HG03432 (cell line): ENCODE data around the gene ADRA2B.
"Not testable (repeated sequence)": the region's sequence is repeated elsewhere in the genome, so short reads cannot be mapped to it uniquely, and the experiment has no call there.

ENCODE experiments used
- ATAC-seq: cut with Tn5 transposase; IDR thresholded peaks from one replicate; pipeline ENCODE4 v1.9.1; 2021; ENCODE audit warnings: mild to moderate bottlenecking, moderate library complexity; ENCODE audit not compliant: unreplicated experiment

ADRA2B gene

DNA sequence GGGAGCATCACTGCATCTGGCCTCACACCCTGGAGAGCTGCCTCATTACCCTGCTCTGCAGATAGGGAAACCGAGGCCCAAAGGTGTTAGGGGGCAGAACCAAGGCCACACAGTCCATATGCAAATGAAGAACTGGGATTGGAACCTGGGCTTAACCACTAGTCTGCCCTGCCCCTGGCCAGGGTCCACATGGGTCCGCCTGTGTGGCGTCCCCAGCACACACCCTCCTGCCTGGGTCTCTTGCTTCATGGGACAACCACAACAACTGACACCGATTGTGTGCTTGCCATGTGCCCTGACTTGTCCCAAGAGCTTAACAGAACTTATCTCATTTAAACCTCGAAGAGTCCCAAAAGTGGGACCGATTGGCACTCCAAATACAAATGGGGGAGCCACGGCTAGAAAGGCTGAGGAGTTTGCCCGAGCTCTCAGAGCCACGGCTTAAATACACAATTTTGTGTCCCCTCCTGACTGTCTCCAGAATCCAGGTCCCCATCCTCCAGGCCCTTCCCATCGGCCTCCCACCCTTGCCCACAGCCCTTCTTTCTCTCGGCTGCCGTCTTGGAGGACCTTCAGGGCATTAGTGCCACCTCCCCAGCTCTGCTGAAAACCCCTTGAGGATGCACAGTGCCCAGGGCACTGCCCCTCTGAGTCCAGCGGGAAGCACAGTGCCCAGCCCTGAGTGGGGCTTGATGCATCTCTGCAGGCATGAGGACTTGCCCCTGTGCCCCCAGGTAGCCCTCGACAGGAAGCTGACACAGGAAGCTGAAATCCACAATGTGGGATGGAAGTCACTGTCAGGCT is 34.6 kb upstream of the ADRA2B start:
- ATAC-seq = no peak

DNA sequence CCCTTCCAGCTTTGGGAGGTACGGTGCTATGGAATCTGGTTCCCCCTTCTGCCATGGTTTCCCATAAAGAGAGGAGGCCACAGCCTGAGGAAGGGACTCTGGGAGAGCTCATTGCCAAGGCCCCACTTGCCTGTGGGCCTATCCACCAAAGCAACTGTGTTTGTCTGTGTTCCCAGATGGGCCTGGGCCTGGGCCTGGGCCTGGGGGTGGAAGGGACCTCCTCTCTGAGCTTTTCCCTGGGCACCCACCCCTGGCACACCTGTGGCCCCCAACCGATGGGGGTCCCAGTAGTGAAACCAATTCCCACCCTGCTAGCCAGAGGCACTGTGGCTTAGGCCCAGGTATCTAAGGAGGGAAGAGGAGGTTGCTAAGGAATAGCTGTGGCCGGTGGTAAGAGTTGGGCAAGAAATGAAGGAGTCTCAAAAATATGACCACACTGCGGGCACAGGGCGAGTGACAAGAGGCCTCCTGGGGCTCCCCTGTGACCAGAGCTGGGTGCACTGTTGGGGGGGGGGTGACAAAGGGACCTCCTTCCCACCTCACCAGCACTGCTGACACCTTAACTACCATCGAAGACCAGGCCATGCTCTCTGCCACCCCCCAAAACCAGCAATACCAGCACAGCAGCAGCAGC is 33.8 kb upstream of the ADRA2B start:
- ATAC-seq = no peak

DNA sequence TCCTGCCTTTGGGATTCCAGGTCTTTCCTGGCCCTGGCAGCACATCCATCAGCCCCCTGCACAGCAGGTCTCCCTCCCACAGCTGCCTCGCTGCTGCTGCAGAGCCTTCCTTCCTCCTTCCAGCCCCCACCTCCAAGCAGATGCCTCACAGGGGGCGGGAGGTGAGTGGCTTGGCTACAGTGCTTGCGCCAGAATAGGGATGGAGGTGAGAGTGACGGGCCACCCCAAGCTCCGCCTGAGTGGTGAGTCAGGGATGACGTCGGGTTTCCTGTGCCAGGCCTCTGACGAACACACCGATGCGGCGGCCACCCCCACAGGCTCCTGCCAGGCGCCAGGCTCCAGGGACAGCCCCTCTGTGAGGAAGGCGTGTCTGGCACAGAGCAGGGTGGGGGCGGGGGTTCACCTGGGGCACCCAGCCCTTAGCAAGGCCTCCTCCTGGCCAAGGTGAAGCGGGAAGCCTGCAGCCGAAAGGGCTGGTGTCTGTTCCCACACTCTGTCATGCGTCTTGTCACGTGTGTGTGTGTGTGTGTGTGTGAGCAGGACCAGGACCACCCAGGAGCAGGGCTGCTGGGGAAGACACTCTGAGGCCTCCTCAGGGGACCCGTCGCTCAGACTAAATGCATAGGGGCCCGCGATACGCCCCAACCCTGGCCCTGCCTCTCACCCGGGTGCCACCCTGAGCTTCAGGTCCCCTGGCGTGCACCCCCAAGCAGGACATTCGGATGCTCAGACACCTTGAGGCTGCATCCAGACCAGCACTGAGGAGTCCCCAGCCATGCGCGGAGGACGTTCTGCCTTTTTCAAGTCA is 32.2 kb upstream of the ADRA2B start:
- peak; percentile 42 for ATAC-seq

DNA sequence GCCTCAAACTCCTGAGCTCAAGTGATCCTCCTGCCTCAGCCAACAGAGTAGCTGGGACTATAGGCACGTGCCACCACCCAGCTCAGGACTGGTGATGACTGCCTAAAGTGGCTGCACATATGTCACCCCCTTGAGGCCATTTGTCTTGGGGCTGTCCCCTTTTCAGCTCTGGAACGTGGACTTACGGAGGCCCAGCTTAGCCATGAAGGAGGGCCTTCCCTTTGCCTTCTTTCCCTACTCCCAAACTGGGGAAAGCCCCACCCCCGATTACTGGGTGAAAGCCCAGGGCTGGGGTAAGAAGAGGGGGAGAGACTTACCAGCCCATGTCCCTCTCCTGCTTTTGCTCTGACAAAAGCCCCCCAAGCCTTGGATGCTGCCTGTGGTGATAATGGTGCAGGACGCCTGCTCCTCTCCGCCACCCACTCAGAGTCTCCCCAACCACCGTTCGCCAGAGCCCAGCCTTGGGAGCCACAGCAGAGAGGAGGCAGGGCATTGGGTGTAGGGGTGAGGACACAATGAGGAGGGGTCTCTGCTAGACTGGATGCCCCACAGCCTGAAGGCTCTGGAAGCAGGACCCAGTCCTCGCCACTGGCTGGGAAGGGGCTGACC is 31.3 kb upstream of the ADRA2B start:
- ATAC-seq = no peak

DNA sequence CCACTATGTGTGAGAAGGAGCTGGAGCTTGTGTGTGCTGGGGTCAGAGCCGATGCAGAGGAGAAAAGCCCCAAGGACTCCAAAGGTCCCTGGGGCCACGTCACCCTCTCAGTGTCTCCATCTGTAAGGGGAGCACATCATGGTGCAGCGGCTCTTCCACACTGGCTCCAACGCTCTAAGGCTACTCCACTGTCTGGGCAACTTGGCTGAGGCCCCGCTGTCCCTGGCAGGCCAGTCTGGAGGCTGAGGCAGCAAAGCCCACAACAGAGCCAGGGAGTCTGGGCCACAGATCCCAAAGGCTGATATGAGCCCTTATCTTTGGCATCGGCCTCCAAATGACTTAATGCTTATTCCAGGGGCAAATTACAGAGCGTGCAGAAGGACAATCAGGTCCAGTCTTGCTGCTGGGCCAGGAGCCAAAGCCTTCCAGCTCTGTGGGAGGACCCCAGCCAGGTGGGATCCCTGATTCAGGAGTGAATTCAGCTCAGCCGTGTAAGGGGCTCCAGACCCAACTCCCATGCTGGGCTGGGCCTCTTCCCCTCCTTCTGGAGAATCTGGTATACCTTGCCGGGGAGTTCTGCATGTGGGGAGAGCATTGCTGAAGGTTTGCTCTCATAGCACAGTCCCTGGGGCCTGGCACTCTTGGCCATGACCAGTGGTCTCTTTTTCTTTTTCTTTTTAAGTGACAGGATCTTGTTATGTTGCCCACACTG is 30.7 kb upstream of the ADRA2B start:
- no peak for ATAC-seq

DNA sequence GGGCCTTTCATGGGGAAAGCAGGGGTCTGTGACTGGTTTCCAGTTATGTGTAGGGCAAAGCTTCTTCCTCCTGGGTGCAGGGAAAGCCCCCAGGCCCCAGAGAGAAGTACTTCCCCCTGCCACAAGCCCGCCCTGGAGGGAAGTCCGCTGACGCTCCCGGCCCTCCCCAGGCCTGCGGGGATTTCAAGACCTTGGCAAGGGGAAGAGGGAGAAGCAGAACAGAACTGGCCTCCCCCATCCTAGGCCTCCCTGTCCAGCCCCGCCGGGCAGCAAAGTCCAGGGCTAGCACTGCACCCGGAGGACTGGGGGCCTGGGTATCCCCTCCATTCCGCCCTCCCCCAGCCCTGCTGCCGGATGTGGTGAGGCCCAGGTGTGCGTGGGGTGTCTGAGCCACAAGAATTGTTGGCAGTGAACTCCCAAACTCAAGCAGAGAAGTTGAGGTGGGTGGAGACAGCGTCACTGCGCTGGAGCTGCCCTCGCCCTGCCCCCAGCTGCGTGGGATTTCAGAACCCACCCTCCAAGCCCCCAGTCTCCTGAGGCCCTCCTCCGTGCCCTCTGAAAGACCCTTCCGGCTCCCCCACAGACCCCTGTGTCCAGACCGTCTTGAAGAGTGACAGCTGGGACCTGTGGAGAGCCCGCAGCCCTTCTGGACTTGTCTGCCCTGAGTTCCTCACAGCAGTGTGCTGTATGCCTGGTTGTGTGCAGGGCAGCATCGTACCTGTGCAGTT is 29.9 kb upstream of the ADRA2B start:
- ATAC-seq = peak; percentile 36

DNA sequence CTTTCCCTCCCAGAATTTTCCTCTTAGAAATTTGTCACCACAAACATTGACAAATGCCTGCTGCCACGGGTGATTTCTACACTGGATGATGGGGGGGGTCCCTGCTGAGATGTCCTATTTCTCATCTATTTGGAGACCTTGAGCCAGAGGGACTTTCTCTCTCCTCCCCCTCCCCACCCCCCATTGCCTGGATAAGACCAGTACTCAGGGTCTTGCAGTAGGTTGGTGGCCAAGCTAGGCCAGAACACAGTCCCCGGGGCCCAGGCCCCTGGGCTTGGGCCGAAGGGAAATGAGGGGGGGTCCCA is 29.4 kb upstream of the ADRA2B start:
- ATAC-seq = no peak

DNA sequence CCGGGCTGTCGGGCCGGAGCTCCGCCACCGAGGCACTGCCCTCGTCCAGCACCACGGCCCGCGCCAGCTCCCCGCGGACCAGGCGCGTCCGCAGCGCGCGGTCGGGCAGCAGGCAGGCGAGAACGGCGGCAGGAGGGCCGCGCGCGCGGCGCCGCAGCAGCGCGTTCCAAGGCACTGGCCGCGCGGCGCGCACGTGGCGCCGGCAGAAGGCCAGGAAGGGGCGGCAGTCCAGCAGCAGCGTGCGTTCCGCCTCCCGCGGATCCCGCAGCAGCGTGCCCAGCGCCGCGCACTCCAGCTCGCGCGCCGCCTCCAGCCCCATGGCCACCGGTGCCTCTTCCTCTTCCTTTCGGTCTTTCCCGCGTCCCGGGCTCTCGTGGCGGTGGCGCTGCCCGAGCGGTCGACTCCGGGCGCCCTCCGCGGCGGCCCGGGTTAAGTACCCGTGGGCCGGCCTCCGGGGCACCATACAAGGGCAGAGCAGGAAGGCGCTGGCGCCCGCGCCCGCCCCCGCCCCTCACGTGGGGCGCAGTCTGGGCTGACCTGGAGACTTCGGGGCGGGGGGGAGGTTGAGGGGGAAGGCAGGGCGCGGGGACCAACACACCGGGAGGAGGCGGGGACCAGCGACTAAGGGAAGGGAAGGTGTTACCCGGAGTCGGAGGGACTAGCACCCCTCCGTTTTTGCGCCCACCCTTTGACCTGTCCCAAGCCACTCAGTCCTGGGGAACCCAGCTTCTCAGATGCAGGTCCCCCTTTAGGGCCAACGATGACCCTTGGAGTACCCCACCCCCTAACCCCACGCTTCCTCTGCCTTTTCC is 28.9 kb upstream of the ADRA2B start, which contains the start of gene DUSP2:
Gene DUSP2 (minus strand): TSS at position 405 of the 812 bp plus-strand sequence. CDS start 86 bp downstream, at position 319.
- ATAC-seq = peak; percentile 62

DNA sequence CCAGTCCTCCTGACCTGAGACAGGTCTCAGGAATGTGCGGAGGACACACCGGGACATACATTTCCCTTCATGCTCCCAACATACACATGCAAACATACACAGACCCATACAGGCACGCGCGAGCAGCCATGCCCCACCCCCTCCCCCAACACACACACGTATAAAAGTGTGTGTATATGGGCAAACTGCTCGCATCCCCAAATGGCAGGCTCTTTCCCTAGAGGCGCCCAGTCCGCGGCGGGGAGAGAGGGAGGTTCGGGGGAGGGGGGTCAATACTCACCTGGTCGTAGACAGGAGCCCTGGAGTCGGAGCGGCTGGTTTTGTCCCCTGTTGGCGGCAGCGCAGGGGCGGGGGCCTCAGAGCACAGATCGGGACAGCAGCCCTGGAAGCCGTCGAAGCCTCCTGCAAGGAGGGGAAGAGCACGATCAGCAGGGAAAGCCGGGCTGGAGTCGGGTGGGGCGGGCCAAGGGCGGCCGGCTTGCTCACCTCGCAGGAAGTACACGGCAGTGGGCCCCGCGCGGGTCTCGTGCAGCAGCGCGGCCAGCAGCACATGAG is 28.2 kb upstream of the ADRA2B start:
- ATAC-seq = no peak

DNA sequence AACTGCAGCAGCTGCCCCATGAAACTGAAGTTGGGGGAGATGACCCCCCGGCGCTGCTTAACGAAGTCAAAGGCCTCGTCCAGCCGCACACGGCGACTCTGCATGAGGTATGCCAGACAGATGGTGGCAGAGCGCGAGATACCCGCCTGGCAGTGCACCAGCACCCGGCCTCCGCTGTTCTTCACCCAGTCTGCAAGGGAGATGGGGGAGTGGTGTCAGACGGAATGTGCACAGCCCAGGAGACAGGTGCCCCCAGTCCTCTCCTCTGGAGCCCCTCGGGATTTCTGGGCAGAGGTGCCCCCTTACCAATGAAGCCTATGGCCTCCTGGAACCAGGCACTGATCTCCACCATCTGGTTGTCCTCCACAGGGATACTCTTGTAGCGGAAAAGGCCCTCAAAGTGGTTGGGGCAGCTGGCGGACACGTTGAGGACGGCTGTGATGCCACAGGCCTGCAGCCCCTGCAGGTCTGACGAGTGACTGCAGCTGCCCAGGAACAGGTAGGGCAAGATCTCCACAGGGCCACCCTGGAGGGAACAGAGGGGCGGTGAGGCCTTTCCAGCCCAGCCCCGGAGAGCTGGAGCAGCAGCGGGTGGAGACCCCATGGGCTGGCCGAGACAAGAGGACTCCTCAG is 27.6 kb upstream of the ADRA2B start:
- ATAC-seq = no peak

DNA sequence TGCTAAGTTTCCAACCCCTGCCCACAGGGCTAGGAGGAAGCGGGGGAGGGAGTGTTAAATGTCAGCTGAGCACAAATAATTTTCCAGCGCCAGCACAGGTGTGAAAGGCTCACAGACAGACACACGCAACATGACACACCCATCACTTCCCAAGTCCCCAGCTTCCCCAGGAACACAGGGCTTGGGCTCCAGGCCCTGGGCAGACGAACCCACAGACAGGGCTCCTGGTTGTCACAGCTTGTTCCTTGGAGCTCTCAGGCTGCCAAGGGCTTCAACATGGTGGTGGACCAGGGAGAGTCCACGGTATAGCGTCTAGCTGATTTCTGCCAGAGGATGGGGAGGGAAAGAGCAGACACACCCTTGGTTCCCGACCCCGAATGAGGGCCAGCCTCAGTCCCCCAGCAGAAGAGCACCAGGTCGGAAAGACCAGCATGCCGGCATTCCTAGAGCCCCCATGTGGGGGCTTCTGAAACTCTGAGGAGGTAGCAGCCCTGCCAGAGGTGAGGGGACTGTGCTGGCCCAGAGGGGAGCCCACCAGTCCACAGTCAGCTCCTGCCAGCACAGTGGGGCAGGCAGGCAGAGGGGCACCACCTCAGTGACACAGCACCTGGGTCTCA is 27.0 kb upstream of the ADRA2B start:
- ATAC-seq = no peak

DNA sequence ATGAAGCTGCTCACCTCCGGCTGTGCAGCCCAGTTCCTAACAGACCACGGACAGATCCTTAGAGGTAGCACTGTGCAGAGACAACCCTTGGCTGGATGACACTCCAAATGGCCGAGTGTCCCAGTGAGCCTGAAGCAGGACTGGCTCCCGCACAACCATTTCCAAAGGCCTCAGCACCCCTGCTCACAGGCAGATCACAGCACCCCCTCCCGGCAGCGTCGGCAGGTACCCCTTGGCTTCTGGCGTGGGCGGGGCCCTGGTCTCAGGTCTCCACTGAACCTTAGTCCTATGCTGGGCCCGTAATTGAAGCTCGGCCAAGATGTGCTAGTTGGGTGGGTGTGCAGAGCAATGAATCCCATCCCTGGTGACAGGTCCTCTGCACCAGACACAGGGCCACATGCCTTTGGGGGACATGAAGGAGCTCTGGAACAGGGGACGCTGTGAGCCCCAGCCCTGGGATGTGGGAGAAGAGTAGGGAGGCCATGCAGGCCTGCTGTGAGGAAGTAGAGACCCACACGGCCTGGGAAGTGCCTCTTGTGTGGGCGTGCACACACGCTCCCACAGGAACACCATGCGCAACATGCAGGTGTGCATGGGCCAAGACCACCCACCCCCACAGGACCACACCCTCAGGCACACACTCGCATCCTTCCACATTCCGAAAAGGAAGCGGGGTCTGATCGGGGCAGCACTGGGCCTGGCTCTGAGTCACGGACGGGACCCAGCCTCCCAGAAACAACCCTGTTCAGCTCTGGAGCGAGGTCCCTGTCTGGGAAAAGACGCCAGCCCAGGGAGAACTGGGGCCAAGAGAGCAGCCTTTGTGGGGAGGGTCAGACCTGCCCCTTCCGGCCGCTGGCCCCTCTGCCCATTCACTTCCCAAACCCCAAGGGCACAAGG is 26.1 kb upstream of the ADRA2B start:
- no peak for ATAC-seq

DNA sequence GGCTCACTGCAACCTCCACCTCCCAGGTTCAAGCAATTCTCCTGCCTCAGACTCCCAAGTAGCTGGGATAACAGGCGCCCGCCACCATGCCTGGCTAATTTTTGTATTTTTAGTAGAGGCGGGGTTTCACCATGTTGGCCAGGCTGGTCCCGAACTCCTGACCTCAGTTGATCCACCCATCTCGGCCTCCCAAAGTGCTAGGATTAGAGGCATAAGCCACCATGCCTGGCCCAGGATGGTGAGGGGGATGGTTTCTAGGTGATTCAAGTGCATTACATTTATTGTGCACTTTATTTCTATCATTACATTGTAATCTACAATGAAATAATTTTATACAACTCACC is 25.2 kb upstream of the ADRA2B start:
- not testable (repeated sequence) for ATAC-seq

DNA sequence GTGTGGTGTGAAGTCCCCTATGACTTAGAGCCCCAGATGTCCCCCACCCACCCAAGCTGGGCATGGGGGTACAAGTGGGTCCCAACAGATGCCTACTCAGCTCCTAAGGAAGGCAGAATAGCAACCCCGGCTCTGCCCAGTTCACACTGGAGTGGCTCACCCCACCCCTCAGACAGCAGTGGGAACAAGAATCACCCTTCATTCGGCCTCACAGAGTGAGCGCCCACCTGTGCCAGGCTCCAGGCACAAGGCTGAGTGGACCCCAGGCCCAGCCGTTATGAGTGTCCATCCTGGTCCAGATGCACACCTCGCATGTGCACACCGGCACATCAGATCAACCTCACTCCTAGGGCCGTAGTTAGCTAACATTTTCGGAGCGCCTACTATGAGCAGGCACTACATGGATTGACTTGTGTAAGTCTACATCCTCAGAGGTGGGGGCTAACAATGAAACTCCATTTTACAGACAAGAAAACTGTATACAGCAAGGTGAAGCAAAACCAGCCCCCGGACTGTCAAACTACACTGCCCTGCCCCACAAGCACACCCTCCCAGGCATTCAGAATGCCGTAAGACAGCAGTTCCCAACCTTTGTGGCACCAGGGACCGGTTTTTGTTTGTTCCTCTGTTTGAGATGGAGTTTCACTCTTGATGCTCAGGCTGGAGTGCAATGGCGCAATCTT is 24.7 kb upstream of the ADRA2B start:
- no peak for ATAC-seq

DNA sequence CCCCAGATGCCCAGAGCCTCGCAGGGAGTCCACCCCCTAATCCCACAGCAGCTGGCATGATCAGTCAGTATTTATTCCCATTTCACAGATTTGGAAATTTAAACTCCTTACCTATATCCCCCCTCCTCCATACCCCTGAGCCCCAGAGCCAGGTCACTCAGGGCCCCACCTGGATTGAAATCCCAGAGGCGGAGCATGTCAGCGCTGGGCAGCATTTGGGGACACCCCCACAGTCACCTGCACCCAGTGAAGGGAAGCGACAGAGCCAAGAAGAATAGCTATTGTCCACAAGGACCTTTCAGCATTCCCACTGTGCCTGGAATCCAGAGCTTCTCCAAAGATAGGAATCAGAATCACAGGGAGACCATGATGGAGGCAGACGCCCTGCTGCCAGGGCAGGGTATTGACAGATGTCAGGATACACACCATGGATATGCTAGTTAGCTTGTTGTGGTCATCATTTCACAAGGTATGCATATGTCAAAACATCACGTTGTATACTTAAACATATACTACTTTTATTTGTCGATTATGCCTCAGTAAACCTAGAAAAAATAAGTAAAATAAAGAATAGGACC is 22.9 kb upstream of the ADRA2B start:
- ATAC-seq = no peak
